Measurements from ENCODE around the gene TM7SF2.
A peak's percentile ranks its signal among the peaks of the same experiment; 100 is the strongest.

DNA sequence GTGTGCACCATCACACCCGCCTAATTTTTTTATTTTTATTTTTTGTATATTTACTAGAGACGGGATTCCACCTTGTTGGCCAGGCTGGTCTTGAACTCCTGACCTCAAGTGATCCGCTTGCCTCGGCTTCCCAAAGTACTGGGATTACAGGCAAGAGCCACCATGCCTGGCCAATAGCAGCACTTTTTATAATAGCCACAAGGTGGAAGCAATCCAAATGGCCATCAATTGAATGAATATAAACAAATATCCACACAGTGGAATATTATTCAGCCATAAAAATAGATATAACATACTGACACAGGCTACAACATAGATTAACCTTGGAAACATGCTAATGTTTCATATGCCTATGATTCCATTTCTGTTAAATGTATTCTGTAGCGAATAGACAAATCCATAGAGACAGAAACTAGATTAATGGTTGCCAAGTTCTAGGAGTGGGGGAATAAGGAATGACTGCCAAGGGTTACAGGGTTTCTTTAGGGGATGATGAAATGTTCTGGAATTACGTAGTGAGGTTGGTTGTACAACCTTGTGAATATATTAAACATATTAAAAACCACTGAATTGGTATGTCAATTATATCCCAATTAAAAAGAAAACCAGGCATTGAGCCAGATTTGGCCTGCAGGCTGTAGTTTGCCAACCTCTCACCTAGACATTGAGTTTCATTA lies 10.9 kb upstream of the TM7SF2 start:
- TF ChIP-seq, protein P1, sequence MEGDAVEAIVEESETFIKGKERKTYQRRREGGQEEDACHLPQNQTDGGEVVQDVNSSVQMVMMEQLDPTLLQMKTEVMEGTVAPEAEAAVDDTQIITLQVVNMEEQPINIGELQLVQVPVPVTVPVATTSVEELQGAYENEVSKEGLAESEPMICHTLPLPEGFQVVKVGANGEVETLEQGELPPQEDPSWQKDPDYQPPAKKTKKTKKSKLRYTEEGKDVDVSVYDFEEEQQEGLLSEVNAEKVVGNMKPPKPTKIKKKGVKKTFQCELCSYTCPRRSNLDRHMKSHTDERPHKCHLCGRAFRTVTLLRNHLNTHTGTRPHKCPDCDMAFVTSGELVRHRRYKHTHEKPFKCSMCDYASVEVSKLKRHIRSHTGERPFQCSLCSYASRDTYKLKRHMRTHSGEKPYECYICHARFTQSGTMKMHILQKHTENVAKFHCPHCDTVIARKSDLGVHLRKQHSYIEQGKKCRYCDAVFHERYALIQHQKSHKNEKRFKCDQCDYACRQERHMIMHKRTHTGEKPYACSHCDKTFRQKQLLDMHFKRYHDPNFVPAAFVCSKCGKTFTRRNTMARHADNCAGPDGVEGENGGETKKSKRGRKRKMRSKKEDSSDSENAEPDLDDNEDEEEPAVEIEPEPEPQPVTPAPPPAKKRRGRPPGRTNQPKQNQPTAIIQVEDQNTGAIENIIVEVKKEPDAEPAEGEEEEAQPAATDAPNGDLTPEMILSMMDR (conservative IDR thresholded peaks at IDR 0.05; ENCODE audit: low read depth, low read length), result peak; percentile 33; the same call in 1 of the 2 replicates
- no peak for TF ChIP-seq EZH2 (IDR thresholded peaks at IDR 0.05; ENCODE audit: low read length, unreplicated experiment)
- TF ChIP-seq EZH2phosphoT487 (IDR thresholded peaks at IDR 0.05; ENCODE audit: borderline replicate concordance, low read length), result no peak
